HG03066 (cell line): ENCODE data around the gene GRIK1.

Source experiments
- ATAC-seq: cut with Tn5 transposase; IDR thresholded peaks from one replicate; pipeline ENCODE4 v1.9.1; 2021; ENCODE audit warnings: low read depth; ENCODE audit not compliant: unreplicated experiment

GRIK1 gene

DNA sequence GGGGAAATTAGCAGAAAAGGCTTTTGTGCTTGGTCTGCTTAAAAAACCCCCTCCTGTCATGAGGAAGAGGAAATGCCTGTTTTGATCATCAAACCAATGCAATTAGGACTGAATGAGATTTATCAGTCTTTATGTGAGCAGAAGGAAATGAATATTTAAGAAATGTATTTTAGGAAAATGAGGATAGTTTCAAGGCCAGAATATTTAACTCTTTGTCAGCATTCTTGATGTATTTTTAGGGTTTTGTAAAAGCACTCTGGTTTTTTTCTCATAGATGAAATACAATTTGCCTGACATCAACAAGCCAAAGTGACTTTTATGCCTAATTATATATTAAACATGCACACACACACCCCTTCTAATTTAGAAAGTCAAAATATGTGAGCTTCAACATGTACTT, 213.8 kb downstream of the GRIK1 start:
- ATAC-seq, result no peak

DNA sequence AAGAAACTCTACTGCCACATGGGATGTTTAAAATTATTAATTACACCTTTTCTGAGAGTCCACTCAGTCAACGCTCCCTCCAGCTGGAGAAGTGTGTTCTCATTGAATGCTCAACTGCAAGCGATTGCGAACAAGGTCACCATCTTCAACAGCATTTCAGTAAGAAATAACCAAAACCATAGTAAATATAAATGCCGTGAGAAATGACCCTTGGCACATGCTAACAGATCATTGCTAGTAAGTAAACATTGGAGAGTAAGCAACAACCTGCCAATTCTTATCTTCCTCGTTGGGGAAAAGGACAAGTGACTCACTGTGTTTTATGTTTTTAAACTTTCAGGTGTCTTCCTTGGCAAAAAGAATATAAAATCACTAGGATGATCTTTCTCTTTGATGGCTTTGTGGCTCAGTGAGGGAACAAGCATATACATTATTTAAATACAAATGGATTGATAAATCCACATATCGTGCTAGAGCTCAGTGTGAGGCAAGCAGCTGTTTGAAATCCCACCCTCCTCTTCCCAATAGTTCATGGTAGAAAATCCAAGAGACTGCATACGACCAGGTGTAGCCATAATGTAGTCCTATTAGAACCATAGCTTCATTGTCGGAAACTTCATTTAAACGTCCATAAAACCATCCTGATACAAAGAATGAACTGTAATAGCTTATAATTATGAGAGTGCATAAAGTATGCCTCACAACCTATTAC, 214.6 kb downstream of the GRIK1 start:
- no peak for ATAC-seq

GRCh38 chr21:29721964-29722363, 217.8 kb downstream of the GRIK1 start:
- ATAC-seq, result no peak

GRCh38 chr21:29721221-29721620, 218.6 kb downstream of the GRIK1 start:
- ATAC-seq, result no peak

DNA sequence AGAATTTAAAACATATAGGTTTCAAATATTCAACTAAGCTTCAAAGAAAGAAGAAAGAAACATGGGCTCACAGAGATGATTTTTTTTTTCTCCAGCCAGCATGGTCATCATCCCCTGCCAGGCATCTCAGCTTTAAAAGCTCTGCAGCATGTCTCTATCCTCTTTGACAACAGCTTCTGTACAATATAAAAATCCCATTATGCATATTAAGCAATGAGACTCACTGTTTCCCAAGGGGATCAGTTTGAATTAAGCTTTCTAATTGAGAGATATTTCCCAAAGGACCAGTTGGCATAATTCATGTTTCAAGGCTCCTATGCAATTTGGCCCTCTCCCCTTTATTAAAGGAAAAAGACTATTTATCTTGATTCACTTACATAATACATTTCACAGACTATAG, 220.3 kb downstream of the GRIK1 start:
- no peak for ATAC-seq

GRCh38 chr21:29718081-29718815, 221.5 kb downstream of the GRIK1 start:
- no peak for ATAC-seq

DNA sequence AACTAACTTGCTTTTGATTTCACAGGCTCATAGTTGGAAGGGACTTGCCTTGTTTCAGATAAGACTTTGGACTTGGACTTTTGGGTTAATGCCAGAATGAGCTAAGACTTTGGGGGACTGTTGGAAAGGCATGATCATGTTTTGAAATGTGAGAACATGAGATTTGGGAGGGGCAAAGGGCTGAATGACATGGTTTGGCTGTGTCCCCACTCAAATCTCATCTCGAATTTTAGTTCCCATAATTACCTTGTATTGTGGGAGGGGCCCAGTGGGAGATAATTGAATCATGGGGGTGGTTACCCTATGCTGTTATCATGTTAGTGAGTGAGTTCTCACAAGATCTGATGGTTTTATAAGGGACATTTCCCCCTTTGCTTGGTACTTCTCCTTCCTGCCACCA, 222.1 kb downstream of the GRIK1 start:
- ATAC-seq, result no peak

DNA sequence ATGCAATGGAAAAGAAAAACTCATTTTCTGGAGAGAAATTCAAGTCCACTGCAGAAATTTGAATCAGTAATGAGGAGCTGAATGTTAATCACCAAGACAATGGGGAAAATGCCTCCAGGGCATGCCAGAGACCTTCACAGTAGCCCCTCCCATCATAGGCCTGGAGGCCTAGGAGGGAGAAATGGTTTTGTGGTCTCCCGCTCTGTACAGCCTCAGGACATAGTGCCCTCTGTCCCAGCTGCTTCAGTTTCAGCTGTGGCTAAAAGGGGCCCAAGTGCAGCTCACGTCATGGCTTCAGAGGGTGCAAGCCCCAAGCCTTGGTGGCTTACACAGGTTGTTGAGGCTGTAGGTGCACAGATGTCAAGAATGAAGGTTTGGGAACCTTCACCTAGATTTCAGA, 223.0 kb downstream of the GRIK1 start:
- no peak for ATAC-seq

- no peak for ATAC-seq
Observed at GRCh38 chr21:29715089-29715488, 224.7 kb downstream of the GRIK1 start.

- ATAC-seq, result no peak
Observed at GRCh38 chr21:29712818-29713217, 227.0 kb downstream of the GRIK1 start.

DNA sequence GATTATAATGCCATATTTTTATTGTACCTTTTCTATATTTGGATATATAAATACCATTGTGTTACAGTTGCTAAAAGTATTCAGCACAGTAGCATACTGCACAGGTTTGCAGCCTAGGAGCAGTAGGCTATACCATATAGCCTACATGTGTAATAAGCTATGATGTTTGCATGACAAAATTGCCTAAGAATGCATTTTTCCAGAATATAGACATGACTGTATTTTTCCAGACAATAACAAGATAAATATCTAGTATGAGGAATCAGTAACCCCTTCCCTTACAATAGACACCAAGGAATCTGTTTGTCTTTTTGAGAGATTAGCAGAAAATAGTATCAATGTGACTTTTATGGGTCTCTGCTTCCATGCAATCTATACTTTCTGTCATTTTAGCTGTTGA, 228.6 kb downstream of the GRIK1 start:
- ATAC-seq, result no peak

- no peak for ATAC-seq
Observed at GRCh38 chr21:29710498-29710897, 229.3 kb downstream of the GRIK1 start.

DNA sequence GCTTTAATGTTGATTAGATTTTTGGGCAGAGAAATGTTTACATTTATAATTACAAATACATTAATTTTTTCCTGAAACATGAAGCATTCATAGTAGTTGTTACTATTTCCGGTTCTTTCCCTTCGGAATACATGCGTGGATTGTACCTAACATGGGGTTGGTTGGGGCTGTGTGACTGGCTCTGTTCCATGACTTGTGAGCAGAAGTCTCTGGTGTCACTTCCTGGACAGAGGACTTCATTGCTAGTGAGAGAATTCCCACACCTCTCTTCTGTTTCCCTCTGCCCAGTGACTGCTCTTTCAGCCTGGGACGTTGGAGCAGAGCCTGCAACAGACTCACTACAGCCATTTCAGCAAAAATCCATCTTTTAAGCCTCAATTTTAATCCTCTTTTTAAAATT, 231.4 kb downstream of the GRIK1 start:
- ATAC-seq, result no peak

- ATAC-seq, result no peak
Observed at GRCh38 chr21:29704719-29705118, 235.1 kb downstream of the GRIK1 start.

DNA sequence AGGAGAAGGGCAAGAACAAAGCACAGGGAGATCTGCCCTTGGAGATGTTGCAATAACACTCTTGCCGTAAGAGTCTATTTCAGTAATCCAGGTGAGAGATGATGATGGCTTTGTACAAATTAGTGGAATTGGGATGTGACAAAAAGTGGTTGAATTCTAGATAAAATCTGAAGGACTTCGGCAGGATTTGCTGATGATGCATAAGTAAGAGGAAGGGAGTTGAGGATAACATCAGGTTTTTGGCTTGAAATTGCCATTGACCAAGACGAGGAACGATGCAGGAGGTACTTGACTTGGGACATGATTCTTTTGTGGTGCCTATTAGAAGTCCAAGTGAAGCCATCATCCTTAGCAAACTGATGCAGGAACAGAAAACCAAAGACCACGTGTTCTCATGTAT, 238.1 kb downstream of the GRIK1 start:
- ATAC-seq, result no peak

GRCh38 chr21:29697555-29698193, 242.1 kb downstream of the GRIK1 start:
- ATAC-seq, result peak; percentile 70

DNA sequence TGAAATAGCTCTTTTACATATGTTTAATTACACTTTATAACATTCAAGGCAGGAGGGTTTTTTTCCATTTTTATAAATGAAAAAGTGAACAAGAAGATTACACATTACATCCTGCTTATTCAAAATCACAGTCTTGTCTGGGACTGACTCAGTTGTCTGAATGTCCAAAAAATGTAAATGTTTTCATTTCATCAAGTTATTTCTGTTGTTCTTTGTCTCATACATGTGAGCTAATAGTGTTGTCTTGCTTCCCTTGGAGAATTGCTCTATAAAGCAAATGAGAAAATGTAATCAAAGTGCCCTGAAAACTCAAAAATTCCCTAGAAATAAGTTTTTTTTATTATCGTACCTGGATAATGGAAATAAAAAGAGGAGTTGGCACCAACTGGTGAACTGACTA, 242.9 kb downstream of the GRIK1 start:
- ATAC-seq, result no peak

DNA sequence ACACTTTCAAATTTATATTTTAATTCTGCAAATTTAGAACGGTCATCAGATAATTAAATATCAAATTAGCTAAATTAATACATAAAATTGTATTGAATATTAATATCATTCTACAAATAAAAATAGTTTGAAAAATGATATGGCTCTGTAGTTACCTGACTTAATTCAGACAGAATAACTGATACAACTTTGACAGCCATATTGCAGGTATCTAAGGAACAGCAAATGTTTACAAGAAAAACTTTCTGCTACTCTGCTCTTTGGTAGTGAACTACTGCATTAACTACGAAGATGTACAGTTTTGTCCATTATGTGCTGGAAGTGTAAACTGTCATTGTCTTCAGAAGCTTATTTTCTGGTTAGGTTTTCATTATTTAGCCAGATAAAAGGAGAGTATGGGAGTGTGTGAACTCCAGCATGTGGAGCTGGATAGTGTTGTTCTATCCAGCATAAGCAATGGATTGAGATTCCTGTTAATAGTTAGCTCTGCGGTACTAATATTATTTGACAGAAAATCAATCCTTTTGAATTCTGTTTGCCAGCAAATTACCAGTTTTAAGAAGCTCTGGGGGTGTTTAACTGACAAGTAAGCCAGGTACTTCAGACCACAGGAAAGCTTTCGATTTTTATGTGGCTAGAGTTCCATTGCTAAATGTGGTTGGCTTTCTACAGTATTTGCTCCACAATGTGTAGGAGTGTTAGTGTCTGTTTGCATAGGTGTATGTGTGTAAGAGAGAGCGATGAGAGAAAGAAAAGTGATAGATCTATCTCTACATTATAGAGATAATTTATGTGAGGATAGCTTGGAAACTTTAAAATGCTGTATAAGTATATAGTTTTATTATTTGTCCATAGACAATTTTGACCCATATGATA, 247.9 kb downstream of the GRIK1 start:
- no peak for ATAC-seq

DNA sequence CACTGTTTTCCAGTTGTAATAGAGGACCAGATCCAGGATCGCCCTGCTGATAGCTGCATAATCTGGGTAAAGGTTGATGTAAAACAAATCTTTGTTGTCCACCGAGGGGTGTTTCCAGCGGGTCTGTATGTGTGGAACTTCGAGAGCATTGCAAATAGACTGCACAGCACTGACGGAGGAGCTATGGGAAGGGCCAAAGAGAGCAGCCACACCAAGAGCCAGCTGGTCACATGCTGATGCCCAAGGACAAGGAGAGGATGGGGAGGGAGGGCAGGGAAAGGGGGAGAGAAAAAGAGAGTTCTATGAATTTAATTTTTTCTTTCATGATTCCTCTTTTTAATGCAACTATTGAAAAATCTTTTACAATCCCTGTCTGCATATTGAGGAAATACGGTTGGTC, 250.0 kb downstream of the GRIK1 start:
- ATAC-seq, result no peak

DNA sequence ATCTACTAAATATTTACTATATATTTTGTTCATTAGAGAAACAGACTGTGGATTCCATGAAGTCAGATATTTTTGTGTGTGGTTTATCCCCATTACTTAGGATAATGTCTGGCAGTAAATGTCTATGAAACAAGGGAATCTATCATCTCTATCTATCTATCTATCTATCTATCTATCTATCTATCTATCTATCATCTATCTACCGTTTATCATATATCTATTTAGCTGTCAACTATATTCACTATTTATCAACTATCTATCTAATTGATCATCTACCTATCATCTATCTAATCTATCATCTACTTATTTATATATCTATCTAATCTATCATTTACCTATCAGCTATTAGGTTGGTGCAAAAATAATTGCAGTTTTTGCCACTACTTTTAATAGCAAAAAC, 255.7 kb downstream of the GRIK1 start:
- ATAC-seq, result no peak

DNA sequence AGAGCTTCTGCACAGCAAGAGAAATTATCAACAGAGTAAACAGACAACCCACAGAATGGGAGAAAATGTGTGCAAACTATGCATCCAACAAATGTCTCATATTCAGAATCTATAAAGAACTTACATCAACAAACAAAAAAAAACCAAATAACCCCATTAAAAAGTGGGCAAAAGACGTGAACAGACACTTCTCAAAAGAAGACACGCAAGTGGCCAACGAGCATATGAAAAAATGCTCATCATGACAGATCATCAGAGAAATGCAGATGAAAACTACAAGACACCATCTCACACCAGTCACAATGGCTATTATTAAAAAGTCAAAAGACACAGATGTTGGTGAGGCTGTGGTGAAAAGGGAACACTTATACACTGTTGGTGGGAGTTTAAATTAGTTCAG, 257.0 kb downstream of the GRIK1 start:
- no peak for ATAC-seq
